Testis (tissue), 5 donors: ENCODE measurements around the gene SPINK9. TPM values are rescaled to one million over a fixed set of nuclear protein-coding genes. Genes with fewer than 3 reads are reported as not detected.

ENCODE experiments used
- DNase-seq: peaks from one replicate; pipeline ENCODE4 v3.0.0-alpha.2; 2019
- H3K27ac ChIP-seq, 2 donors: fragments of 200-600 bp; sonication (generic); one replicate each; pipeline ENCODE4 v1.5.1; 2019
- H3K27me3 ChIP-seq: fragments of 200-600 bp; sonication (generic); one replicate; pipeline ENCODE4 v1.5.1; 2019
- H3K36me3 ChIP-seq: fragments of 200-600 bp; sonication (generic); one replicate; pipeline ENCODE4 v1.5.1; 2017; ENCODE audit warnings: low read depth; ENCODE audit errors: missing control alignments
- H3K4me1 ChIP-seq: fragments of 200-600 bp; sonication (generic); one replicate; pipeline ENCODE4 v1.5.1; 2019
- H3K4me3 ChIP-seq, 2 donors: fragments of 200-600 bp; sonication (generic); one replicate each; pipeline ENCODE4 v1.5.1; 2017 to 2019
- H3K9me3 ChIP-seq: fragments of 200-600 bp; sonication (generic); one replicate; pipeline ENCODE4 v1.5.1; 2017
- CTCF ChIP-seq, 3 experiments: fragments of 450-650 bp in 2 of 3; fragments of 200-600 bp in 1 of 3; sonication (generic) in 1 of 3; IDR thresholded peaks; one replicate each; pipeline ENCODE4 v1.5.1; 2016 to 2019; ENCODE audit warnings: antibody characterized with exemption in 3 of 3, mild to moderate bottlenecking in 2 of 3, moderate library complexity in 1 of 3
- POLR2A ChIP-seq: fragments of 450-650 bp; IDR thresholded peaks from one replicate; pipeline ENCODE4 v1.6.1; 2017; ENCODE audit warnings: antibody characterized with exemption, mild to moderate bottlenecking, moderate library complexity
- WGBS, 2 donors: methylation state at CpG; one replicate each; pipeline ENCODE4 v1.1.5; 2018; 5-methylcytosine and 5-hydroxymethylcytosine counted together
- intact Hi-C: fragments of 100-400 bp; cut with DNase I; formaldehyde crosslinking; loops from one replicate; pipeline ENCODE4 v1.15.1; 2023; ENCODE audit warnings: low total_unique reads
- long read RNA-seq, 2 donors: transcript quantifications; one replicate each; lab custom pipeline, GENCODE V29; 2026
- polyA plus RNA-seq: library from polyadenylated mRNA; stranded (reverse); fragments of 350-450 nt; fragmentation: Illumina TruSeq; extraction: RNeasy Lipid Tissue Mini Kit (QIAGEN cat#74804); gene quantifications from one replicate; pipeline ENCODE4 v1.2.3, GENCODE V29; 2014; ENCODE audit warnings: low read depth, low replicate concordance; ENCODE audit not compliant: insufficient read depth
- total RNA-seq, 2 donors: library from RNA; depleted of rRNA; stranded (reverse); fragments of >200 nt; gene quantifications; one replicate each; pipeline ENCODE4 v1.2.3, GENCODE V29; 2016

The SPINK9 gene
- not detected for total RNA-seq
- not detected for polyA plus RNA-seq
- long read RNA-seq, donor 1 = 0 reads
- long read RNA-seq, donor 2 = 0 reads

- intact Hi-C loops = no loop called here
- WGBS, 2 donors = 91 to 95% methylated on average over 3 of the region's 3 CpGs
Measured at GRCh38 chr5:148335259-148335658, at the start of gene SPINK9. Gene SPINK9 (plus strand): TSS chr5:148335559. CDS start chr5:148335614, 55 bp downstream.

GRCh38 chr5:148290271-148291195 is 44.8 kb upstream of the SPINK9 start:
- Histone ChIP-seq H3K9me3 (no peaks in the 10 kb centered on the region), H3K4me3 (no peak overlapping the region), H3K36me3 (no peaks in the 10 kb centered on the region), H3K27ac (no peak overlapping the region), H3K27me3 (no peaks in the 10 kb centered on the region), H3K4me1 (no peaks in the 10 kb centered on the region)
- intact Hi-C loops = no loop called here
- TF ChIP-seq CTCF (IDR thresholded peaks at IDR 0.05) = peak in 2 of 3 experiments; percentile 9 to 46
- TF ChIP-seq POLR2A = no peak
- WGBS, 2 donors = 79 to 86% methylated on average over 6 of the region's 6 CpGs
- DNase-seq = no peak

More at GRCh38 chr5:148335259-148335658, at the start of gene SPINK9:
- no peak for DNase-seq
- Histone ChIP-seq H3K4me1 (no peaks in the 10 kb centered on the region), H3K4me3 (no peak within 1 kb of the TSS), H3K27me3 (no peaks in the 10 kb centered on the region), H3K27ac (no peak within 1 kb of the TSS), H3K9me3 (no peaks in the 10 kb centered on the region), H3K36me3 (no peaks in the 10 kb centered on the region)
- TF ChIP-seq POLR2A = no peak
- TF ChIP-seq CTCF (IDR thresholded peaks at IDR 0.05) = no peak

GRCh38 chr5:148297731-148298130 is 37.6 kb upstream of the SPINK9 start:
- Histone ChIP-seq H3K9me3 (no peaks in the 10 kb centered on the region), H3K4me3 (no peak overlapping the region), H3K36me3 (no peaks in the 10 kb centered on the region), H3K27me3 (no peaks in the 10 kb centered on the region), H3K4me1 (no peaks in the 10 kb centered on the region), H3K27ac (no peak overlapping the region)
- TF ChIP-seq POLR2A (no peak), CTCF (IDR thresholded peaks at IDR 0.05) (no peak)
- WGBS, 2 donors = 75 to 82% methylated on average over 4 of the region's 4 CpGs
- DNase-seq = no peak
- intact Hi-C loops = no loop called here

- no peak for TF ChIP-seq CTCF (IDR thresholded peaks at IDR 0.05)
- no peak for TF ChIP-seq POLR2A
- intact Hi-C loops = no loop called here
- DNase-seq = no peak
- Histone ChIP-seq H3K4me1 (no peaks in the 10 kb centered on the region), H3K4me3 (no peak overlapping the region), H3K27me3 (no peaks in the 10 kb centered on the region), H3K36me3 (no peaks in the 10 kb centered on the region), H3K27ac (no peak overlapping the region), H3K9me3 (no peaks in the 10 kb centered on the region)
- WGBS, 2 donors = 69 to 91% methylated on average over 1 of the region's 1 CpG
Measured at GRCh38 chr5:148306446-148306845, 28.9 kb upstream of the SPINK9 start.
